ENCODE measurements around the gene TBC1D8B. TPM values are rescaled to one million over a fixed set of nuclear protein-coding genes. Genes with fewer than 3 reads are reported as not detected.

Gene TBC1D8B
- total and polyA plus RNA-seq, 2 of the 8 experiments (the other 6 are each of a cell fraction or from before 2014, with no cell fraction given), result 0.91 to 8.4 TPM

DNA sequence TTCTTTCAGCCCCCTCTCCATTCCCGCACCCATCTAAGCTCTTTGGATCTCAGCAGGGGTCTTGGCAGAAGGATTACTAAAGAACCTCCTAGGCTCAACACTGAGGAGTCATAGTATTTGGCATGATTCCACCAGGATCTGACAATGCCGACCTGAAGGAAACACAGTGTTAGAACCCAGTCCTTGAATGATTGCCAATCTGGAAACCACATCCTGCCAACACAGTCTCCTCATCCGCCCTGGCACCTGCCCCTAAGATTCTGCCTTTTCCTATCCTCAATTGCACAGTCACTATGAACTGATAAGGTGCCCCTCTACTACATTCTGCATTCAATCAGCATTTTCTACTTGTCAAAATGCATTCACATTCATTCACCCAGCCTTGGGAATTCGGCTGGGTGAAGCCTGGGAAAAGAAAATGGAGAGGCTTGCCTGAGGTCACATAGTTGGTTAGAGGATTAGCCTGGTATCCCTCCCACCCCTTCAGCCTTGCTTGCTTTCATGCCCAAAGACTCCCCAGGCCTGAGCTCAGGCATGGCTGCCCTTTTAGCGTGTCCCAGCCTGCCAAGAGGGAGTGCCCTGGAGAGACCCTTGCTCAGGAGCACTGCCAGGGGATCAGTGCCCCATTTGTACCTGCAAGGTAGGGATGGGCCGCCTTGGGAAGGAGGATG lies 115.5 kb downstream of the TBC1D8B start:
- H3K4me2 ChIP-seq (ENCODE audit: insufficient read depth in 1 of 2, low read depth in 2 of 2, low read length in 2 of 2), result no peak overlapping the region
- FAIRE-seq, result no peak

More for the DNA sequence above, 115.5 kb downstream of the TBC1D8B start:
- DNase-seq (ENCODE audit: low read depth in 1 of 2, low spot score in 2 of 2), result no peak
- Histone ChIP-seq H4K8ac (ENCODE audit: extremely low read depth, insufficient read depth, low read length) (no peak overlapping the region), H3K27me3 (replicated peaks in 1 of 4; ENCODE audit: control insufficient read depth in 3 of 4, extremely low read depth in 1 of 4, insufficient read depth in 3 of 4, low read length in 3 of 4) (no peaks in the 10 kb centered on the region), H2BK20ac (ENCODE audit: low read length) (no peak overlapping the region), H2AFZ (ENCODE audit: low read length) (no peak overlapping the region), H2BK15ac (ENCODE audit: low read length) (no peak overlapping the region), H3K4ac (replicated peaks; ENCODE audit: insufficient read length, low read depth, low read length) (no peak overlapping the region), H2BK12ac (ENCODE audit: low read depth, low read length) (no peak overlapping the region), H3K79me2 (ENCODE audit: control insufficient read depth in 1 of 2, insufficient read depth in 2 of 2, low read length in 2 of 2) (no peaks in the 10 kb centered on the region), H2AK5ac (ENCODE audit: low read depth, low read length) (no peak overlapping the region), H4K5ac (ENCODE audit: insufficient read length, low read depth, low read length) (no peak overlapping the region), H3K9me3 (ENCODE audit: insufficient read depth in 2 of 2, low read depth in 1 of 2, low read length in 1 of 2) (no peaks in the 10 kb centered on the region), H3K4me1 (replicated peaks in 1 of 4; ENCODE audit: control insufficient read depth in 3 of 4, insufficient read depth in 4 of 4, low read length in 3 of 4) (peaks cover 0 to 8% (median 0%) of the 10 kb centered on the region in 4 experiments; a peak in 2 of 7 replicates), H3K9ac (replicated peaks in 1 of 4; ENCODE audit: extremely low read depth in 1 of 4, low read depth in 3 of 4, low read length in 3 of 4) (no peak overlapping the region), H3K23ac (ENCODE audit: insufficient read length) (no peak overlapping the region), H3K23me2 (ENCODE audit: low read depth, low read length) (no peaks in the 10 kb centered on the region), H3K18ac (ENCODE audit: extremely low read depth, low read length) (no peak overlapping the region), H3K4me3 (ENCODE audit: extremely low read depth in 1 of 4, insufficient read depth in 2 of 4, low read depth in 3 of 4, low read length in 4 of 4) (no peak overlapping the region), H3K79me1 (ENCODE audit: low read depth, low read length) (no peaks in the 10 kb centered on the region), H4K91ac (replicated peaks; ENCODE audit: insufficient read length, low read length) (no peak overlapping the region), H4K20me1 (replicated peaks in 1 of 2; ENCODE audit: control insufficient read depth in 1 of 2, insufficient read depth in 2 of 2, low read length in 2 of 2) (no peaks in the 10 kb centered on the region), H3K14ac (ENCODE audit: insufficient read length) (no peak overlapping the region), H3K27ac (ENCODE audit: low read depth, low read length) (no peak overlapping the region), H3K56ac (replicated peaks; ENCODE audit: insufficient read length, low read depth, low read length) (no peak overlapping the region), H2BK120ac (replicated peaks; ENCODE audit: low read depth, low read length) (no peak overlapping the region), H2BK5ac (ENCODE audit: low read depth, low read length) (no peak overlapping the region), H3K36me3 (ENCODE audit: control insufficient read depth in 2 of 4, insufficient read depth in 4 of 4, low read length in 3 of 4) (no peaks in the 10 kb centered on the region)
- 87% methylated on average over 4 of the region's 6 CpGs; no CpG with 5 or more reads in 1 of the 2 experiments for WGBS, 2 experiments (ENCODE audit: extremely low coverage in 1 of 2, insufficient coverage in 1 of 2, insufficient read length in 1 of 2, insufficient replicate concordance in 2 of 2, low coverage in 1 of 2, low lambda C conversion rate in 2 of 2, missing lambda C conversion rate in 1 of 2)
- ChIA-PET CTCF (ENCODE audit: partially characterized antibody) (interaction anchor here (0.9 kb wide), 1 partner anchor 24 kb away, joined by 3 read pairs; no protein-coding TSS in a partner anchor), POLR2A (ENCODE audit: partially characterized antibody) (no interaction called here)
- TF ChIP-seq NRF1 (IDR thresholded peaks at IDR 0.05; ENCODE audit: low read depth, low read length), result no peak

Data from H1 (cell line).